GM19043 (cell line): ENCODE results near the gene EHMT2.
"Not testable (repeated sequence)": the region's sequence is repeated elsewhere in the genome, so short reads cannot be mapped to it uniquely, and the experiment has no call there.

Experiments used
- ATAC-seq: cut with Tn5 transposase; IDR thresholded peaks from one replicate; pipeline ENCODE4 v1.9.1; 2021; ENCODE audit warnings: low read depth; ENCODE audit not compliant: unreplicated experiment

EHMT2 gene

DNA sequence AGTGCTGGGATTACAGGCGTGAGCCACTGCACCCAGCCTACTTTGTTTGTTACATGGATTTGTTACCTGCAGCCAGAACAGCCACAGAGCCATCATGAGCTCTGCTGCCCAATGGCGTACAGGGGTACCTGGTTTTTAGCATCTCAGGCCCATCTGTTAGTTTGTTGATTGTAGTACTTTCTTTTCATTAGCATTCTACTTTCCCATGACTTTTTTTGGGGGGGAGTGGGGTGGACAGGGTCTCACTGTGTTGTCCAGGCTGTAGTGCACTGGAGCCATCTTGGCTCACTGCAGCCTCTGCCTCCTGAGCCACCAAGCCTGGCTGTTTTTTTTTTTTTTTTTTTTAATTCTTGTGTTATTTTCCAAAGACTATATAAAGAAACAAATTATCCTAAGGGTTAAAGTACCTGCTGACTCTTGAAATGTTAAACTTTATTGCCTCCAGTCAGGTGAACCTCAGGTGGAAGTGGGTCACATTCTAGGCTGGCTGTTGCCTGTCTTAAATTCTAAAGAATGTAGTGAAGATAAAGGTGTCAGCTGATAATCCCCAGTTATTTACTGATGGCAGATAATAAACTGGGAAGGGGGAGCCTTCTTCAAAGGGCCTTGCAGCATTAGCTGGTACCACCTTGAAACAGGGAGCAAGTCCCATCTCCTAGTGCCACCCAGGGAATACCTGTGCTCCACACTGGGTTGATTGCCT lies 50.1 kb downstream of the EHMT2 start:
- ATAC-seq: no peak

DNA sequence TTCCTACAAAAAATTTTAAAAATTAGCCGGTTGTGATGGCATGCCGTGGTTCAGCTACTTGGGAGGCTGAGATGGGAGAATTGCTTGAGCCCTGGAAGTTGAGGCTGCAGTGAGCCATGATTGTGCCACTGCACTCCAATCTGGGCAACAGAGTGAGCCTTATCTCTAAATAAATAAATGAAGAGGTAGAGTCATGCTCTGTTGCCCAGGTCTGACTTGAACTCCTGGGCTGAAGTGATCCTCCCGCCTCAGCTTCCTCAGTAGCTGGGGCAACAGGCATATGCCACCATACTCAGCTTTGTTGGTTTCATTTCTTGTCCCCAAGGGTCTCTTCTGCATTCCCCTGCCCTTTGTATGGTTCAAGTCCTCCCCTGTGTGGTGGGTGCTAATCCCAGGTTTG lies 53.0 kb downstream of the EHMT2 start:
- ATAC-seq: no peak

DNA sequence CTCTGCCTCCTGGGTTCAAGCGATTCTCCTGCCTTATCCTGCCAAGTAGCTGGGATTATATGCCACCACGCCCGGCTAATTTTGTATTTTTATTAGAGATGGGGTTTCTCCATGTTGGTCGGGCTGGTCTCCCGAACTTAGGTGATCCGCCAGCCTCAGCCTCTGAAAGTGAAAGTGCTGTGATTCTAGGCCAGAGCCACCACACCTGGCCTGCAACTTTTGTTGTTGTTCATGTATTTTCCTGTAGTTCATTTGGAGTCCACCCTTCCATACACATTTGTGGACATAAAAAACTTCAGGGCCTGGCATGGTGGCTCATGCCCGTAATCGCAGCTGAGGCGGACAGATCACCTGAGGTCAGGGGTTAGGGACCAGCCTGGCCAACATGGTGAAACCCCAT lies 55.4 kb downstream of the EHMT2 start:
- no peak for ATAC-seq

DNA sequence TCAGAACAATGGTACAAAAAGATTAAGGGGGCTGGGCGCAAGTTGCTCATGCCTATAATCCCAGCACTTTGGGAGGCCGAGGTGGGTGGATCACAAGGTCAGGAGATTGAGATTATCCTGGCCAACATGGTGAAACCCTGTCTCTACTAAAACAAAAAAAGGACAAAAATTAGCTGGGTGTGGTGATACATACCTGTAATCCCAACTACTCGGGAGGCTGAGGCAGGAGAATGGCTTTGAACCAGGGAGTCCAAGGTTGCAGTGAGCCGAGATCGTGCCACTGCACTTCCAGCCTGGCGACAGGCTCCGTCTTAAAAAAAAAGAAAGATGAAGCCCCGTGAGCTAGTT lies 57.7 kb downstream of the EHMT2 start:
- not testable (repeated sequence) for ATAC-seq

DNA sequence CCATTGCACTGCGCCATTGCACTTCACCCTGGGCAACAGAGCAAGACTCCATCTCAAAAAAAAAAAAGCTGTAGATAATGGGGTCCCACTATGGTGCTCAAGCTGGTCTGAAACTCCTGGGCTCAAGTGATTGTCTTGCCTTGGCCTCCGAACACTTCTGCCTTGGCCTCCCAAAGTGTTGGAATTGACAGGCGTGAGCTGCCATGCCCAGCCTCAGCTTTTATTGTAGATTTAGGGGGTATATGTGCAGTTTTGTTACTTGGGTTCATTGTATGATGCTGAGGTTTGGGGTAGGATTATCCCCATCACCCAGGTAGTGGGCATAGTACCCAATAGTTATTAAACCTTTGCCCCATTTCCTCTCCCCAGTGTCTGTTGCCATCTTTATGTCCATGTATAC lies 58.5 kb downstream of the EHMT2 start:
- no peak for ATAC-seq

DNA sequence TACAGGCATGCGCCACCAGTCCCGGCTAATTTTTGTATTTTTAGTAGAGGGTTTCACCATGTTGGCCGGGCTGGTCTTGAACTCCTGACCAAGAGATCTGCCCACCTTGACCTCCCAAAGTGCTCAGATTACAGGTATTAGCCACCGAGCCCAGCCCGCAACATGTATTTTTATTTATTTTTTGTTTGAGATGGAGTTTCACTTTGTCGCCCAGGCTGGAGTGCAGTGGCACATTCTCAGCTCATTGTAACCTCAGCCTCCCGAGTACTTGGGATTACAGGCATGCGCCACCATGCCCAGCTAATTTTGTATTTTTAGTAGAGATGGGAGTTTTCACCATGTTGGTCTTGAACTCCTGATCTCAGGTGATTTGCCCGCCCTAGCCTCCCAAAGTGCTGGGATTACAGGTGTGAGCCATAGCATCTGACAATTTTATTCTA lies 59.4 kb downstream of the EHMT2 start:
- ATAC-seq: not testable (repeated sequence)

DNA sequence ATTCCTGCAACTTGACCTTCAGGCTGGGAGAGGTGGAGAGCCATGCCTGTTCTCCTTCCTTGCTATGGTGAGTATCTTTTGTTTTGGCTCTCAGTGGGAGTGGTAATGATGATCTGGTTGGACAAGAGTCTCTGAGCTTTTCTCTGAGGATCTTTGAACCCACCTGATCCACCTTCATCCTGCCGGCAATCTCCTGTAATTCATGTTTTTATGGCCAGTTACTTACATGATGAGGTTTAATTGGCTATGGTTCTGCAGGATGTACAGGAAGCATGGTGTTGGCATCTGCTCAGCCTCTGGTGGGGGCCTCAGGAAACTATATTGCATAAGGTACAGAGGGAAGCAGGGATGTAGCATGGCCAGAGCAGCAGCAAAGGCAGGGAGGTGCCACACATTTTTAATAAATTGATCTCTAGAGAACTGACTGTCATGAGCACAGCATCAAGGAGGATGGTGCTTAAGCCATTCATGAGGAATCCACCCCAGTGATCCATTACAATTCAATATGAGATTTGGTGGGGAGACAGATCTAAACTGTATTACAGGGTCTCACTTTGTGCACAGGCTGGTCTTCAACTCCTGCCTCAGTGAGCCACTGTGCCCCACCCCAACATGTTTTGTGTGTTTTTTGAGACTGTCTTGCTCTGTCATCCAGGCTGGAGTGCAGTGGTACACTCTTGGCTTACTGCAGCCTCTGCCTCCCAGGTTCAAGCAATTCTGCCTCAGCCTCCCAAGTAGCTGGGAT lies 60.0 kb downstream of the EHMT2 start:
- ATAC-seq: no peak

DNA sequence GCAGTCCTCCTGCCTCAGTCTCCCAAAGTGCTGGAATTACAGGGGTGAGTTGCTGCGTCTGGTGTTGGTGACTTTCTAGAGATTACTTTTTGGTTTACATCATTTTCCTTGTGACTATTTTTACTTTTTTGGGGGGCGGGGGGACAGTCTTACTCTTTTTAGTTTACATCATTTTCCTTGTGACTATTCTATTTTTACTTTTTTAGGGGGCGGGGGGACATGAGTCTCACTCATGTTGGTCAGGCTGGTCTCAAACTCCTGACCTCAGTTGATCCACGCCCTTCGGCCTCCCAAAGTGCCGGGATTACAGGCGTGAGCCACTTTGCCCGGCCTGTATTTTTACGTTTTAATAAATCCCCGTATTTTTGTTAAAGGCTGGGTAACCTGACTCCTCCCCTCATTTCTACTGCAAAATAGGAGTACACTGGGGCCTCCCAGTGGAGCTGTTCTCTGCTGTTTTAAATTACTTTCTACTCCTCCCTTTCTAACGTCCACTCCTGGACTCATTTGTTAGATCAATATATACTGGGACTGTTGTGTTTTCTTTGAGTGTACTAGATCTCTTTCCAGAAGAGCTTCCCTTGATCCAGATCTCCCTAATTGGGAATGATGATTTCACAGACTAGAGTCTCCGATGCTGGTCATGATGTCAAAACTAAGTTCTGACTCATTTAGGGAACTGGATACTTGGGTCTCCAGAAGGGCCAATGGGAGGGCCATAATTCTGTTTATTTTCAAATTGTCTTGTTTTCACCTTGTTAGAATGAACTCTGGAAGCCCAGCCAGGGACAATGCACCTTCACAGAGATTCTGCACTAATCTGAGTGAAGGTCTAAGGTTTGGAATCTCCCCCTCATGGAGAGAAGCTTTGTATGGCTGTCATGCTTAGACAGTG lies 60.8 kb downstream of the EHMT2 start:
- ATAC-seq: no peak

DNA sequence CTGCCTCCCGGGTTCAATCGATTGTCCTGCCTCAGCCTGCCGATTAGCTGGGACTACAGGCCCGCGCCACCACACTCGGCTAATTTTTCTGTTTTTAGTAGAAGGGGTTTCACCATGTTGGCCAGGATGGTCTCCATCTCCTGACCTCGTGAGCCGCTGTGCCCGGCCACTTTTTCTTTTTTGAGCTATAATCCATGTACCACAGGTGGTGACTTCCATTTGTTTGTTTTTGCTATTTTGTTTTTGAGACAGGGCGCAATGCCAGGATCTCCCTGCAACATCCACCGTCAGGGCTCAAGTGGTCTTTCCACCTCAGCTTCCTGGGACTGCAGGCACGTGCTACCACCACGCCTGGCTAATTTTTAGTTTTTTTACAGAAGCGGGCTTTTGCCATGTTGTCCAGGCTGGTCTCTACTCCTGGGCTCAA lies 61.4 kb downstream of the EHMT2 start:
- no peak for ATAC-seq

DNA sequence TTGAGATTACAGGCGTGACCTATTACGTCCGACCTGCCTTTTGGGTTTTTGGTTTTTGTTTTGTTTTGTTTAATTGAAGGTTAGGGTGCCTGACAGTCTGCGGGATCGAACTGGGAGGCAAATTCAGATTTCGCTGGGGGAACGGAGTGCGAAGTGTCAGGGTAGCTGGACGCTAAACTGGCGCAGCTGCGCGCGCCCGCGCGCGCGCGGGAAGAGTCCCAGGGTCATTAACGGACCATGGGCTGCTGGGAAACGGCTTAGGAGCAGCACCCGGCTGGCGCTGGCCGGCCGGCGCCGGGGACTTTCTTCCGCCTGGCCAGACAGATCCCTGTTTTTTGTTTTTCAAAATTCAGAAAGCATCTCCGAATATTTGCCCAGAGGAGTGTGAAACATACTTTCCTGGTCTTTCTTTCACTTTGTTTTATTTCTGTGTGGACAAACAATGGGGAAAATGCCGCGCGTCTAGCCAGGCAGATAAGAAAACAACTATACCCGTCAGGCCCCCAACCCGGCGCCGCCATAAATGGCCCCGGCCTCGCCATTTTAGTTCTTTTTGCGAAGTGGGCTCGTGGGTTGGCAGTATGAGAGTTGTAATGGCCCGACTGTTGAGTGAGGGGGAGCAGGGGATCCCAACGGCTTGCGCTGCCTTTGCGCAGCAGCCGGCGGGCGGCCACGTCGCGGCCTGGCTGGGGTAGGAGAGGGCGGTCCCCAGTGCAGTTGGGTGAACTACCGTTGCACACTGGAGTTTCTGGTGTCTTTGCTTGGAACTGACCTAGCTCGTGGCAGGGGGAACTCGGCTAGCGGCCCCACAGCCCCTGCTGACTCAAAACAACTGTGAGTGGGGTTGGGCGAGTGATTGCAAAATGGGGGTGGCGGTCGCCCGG lies 62.9 kb downstream of the EHMT2 start:
- no peak for ATAC-seq

DNA sequence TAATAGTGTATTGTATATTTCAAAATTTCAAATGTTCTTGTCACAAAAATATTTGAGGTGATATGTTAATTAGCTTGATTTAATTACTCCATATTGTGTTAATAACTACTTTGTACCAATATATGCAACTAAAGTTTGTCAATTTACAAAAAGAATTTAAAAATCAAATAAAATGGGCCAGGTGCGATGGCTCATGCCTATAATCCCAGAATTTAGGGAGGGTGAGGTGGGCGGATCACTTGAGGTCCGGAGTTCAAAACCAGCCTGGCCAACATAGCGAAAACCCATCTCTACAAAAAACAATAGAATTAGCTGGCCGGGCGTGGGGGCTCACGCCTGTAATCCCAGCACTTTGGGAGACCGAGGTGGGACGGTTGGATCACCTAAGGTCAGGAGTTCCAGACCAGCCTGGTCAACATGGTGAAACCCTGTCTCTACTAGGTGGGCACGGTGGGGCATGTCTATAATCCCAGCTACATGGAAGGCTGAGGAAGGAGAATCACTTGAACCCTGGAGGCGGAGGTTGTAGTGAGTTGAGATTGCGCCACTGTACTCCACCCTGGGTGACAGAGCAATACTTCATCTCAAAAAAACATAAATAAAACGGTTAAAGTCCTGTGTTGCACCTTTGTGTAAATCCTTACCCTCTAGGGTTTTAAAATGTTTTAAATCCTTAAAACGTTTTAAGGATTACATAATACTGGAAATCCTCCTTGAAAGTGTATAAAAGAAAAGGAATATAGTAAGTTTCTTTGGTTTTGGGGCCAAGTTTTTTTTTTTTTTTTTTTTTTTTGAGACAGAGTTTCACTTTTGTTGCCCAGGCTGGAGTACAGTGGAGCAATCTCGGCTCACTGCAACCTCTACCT lies 65.9 kb downstream of the EHMT2 start:
- ATAC-seq: no peak

DNA sequence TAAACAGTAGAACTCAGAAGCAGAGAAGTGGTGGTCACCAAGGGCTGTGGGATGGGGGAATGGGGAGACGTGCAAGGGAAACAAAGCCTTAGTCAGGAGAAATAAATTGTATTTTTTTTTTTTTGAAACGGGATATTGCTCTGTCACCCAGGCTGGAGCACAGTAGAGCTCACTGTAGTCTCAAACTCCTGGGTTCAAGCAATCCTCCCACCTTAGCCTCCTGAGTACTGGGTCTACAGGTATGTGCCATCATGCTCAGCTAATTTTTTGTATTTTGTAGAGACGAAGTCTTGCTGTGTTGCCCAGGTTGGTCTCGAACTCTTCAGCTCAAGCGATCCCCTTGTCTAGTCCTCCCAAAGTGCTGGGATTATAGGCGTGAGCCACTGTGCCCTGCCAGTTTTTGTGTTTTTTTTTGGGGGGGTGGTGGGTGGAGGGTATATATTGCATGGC lies 66.6 kb downstream of the EHMT2 start:
- no peak for ATAC-seq
